ENCODE data around the gene CALHM2. TPM values are rescaled to one million over a fixed set of nuclear protein-coding genes. Genes with fewer than 3 reads are reported as not detected.

CALHM2 gene
- total and polyA plus RNA-seq, 2 donors (not counting 3 experiments of a cell fraction or from before 2014, with no cell fraction given) = 32.1 to 38.4 TPM

- intact Hi-C loops (cut with micrococcal nuclease) = loop anchor here (2.0 kb wide), 1 partner anchor 32 kb away; no protein-coding TSS in a partner anchor
- H4K20me1 ChIP-seq (replicated peaks; ENCODE audit: control insufficient read depth, extremely low read depth, insufficient read depth, low read length) = no peaks in the 10 kb centered on the region
- dilution Hi-C loops (cut with MboI; ENCODE audit: extremely low pct_ligation_motif_present, low sequenced_read_pairs) = no loop called here
- H3K36me3 ChIP-seq (ENCODE audit: control insufficient read depth in 2 of 2, extremely low read depth in 1 of 2, insufficient read depth in 2 of 2, low read length in 2 of 2) = peaks cover 5 to 15% of the 10 kb centered on the region in 2 experiments
- peak overlapping the region; percentile 32 for H3K9ac ChIP-seq (replicated peaks; ENCODE audit: extremely low read depth, insufficient read depth, low read length)
- ChIA-PET POLR2A (no interaction called here), CTCF (interaction anchor here (0.9 to 2.5 kb wide), 8 partner anchors 9 to 142 kb away, joined by 3 to 13 read pairs (median 4); no protein-coding TSS in a partner anchor)
- peaks cover 45% of the 10 kb centered on the region for H3K4me1 ChIP-seq (ENCODE audit: control insufficient read depth, extremely low read depth, insufficient read depth, low read length)
- no TSS peak for BruUV-seq (replicated peaks)
- peak overlapping the region; percentile 97 for H2AFZ ChIP-seq (ENCODE audit: low read depth, low read length)
- H3K79me2 ChIP-seq (ENCODE audit: control insufficient read depth, insufficient read depth, low read length) = peaks cover 7% of the 10 kb centered on the region
- peak overlapping the region; percentile 8 to 66 (median 55) for H3K4me3 ChIP-seq (replicated peaks in 1 of 3; ENCODE audit: insufficient read depth in 1 of 3, low read depth in 1 of 3, low read length in 3 of 3)
- FAIRE-seq = peak; percentile 79
- no peaks in the 10 kb centered on the region for H3K9me1 ChIP-seq (replicated peaks; ENCODE audit: control insufficient read depth, extremely low read depth, insufficient read depth, low read length)
- no peaks in the 10 kb centered on the region for H3K9me3 ChIP-seq (replicated peaks; ENCODE audit: control insufficient read depth, insufficient read depth, low read length)
- TF ChIP-seq MAX (IDR thresholded peaks at IDR 0.05; ENCODE audit: insufficient read depth, insufficient read length) (no peak), EZH2 (IDR thresholded peaks at IDR 0.05; ENCODE audit: borderline replicate concordance, low read depth, low read length, severe bottlenecking) (no peak), JUN (IDR thresholded peaks at IDR 0.05; ENCODE audit: borderline replicate concordance, insufficient read depth, insufficient read length, low read depth) (no peak), CTCF (IDR thresholded peaks at IDR 0.05; ENCODE audit: extremely low read depth in 1 of 2, insufficient read depth in 1 of 2, low read depth in 1 of 2, low read length in 2 of 2) (no peak), GATA2 (IDR thresholded peaks at IDR 0.05; ENCODE audit: insufficient read depth, insufficient read length, low read depth, low read length) (no peak), POLR2AphosphoS5 (IDR thresholded peaks at IDR 0.05; ENCODE audit: insufficient read depth, low read depth, low read length) (no peak)
- H3K4me2 ChIP-seq (ENCODE audit: insufficient read depth, low read length) = peak overlapping the region; percentile 86
- peak; percentile 52 for DNase-seq (ENCODE audit: low read depth, low spot score)
- peak overlapping the region; percentile 57 for H3K27ac ChIP-seq (ENCODE audit: insufficient read depth, low read depth, low read length)
- no peaks in the 10 kb centered on the region for H3K27me3 ChIP-seq (ENCODE audit: control insufficient read depth in 2 of 2, insufficient read depth in 2 of 2, low read length in 2 of 2)
These were observed 918 bp downstream of the CALHM2 start for GRCh38 chr10:103451091-103451813.

Measured in endothelial cell of umbilical vein (primary cell).